ENCODE results near the gene TTLL6. TPM values are rescaled to one million over a fixed set of nuclear protein-coding genes. Genes with fewer than 3 reads are reported as not detected.

Gene TTLL6
- polyA plus RNA-seq, 2 of the 4 experiments (the other 2 are of a cell fraction): 1.6 to 7.8 TPM

DNA sequence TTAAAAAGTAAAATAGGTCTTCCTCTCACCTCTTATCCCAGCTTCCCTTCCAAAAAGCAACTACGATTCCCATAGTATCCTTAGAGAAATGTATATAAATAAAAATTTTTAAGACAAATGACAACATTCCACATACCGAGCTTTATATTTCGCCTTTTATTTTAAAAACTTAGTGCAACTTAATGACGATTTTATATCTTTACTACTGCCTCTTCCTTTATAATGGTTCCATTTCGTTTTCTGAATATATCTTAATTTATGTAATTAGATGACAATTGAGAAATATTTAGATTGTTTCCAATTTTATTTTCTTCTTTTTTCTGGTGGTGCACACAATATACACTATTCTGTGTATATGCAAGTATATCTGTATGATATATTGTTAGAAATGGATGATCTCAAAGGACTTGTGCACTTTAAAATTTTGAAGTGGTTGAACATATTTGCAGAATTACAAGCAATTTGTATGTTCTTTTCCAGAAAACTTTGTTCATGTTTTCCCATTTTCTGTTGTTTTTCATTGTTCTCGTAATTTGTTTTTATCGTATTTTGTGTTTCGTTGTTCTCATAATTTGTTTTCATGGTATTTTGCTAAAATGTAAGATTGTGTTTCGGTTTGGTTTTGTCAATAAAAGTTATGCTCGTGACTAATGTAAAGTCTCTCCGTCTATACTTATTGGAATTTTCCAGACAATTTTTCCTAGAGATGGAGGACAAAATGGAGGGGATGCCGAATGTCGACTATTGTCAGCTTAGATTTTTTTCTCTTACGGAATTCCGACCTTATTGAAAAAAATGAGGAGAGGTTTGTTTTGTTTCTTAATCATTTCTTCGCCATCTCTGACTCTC lies 68.1 kb downstream of the TTLL6 start (continued):
- TF ChIP-seq, protein P1, sequence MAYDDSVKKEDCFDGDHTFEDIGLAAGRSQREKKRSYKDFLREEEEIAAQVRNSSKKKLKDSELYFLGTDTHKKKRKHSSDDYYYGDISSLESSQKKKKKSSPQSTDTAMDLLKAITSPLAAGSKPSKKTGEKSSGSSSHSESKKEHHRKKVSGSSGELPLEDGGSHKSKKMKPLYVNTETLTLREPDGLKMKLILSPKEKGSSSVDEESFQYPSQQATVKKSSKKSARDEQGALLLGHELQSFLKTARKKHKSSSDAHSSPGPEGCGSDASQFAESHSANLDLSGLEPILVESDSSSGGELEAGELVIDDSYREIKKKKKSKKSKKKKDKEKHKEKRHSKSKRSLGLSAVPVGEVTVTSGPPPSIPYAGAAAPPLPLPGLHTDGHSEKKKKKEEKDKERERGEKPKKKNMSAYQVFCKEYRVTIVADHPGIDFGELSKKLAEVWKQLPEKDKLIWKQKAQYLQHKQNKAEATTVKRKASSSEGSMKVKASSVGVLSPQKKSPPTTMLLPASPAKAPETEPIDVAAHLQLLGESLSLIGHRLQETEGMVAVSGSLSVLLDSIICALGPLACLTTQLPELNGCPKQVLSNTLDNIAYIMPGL (CRISPR knock-in tag; IDR thresholded peaks at IDR 0.05; ENCODE audit: borderline replicate concordance): no peak
- TF ChIP-seq MAFK (IDR thresholded peaks at IDR 0.05; ENCODE audit: partially characterized antibody): no peak

DNA sequence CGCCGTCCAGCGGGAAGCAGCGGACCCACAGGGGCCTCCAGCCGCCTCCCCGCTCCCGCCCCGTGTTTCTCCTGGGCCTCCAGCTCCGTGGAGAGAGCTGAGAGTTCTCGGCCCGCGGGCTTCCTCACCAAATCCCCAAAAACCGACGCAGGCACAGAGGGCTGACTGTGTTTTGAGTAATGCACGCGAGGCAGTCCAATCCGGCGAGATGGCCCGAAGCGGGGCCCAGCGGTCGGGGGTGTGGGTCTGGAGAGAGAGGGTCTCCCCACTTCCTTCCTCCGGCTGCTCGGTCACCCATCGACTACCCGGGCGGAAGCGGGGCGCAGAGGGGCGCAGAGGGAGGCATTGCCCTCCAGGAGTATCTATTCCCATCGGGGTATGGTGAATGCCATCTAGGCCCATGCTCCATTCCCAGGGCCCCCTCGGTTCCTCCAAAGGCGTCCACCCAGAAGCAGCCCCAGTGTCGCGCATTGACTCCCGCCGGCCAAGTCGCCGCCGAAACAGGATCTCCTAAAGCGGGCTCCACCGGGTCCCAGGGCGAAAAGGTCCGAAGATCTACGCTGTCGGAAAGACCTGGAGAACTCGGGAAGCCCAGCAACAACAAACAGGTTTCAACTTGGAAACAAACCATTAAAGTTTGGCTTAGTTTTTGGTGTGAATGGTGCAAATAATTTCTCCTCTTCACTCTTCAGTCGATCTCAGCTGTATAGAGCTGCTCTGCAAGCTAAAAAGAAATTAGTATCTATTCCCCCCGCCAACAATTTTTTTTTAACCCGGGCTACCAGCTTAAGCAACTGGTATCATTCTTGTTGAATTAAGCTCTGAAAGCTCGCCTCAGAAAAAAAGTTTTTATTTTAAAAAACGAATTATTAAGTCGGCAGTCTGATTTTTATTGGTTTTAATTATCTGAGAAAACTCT lies 69.3 kb downstream of the TTLL6 start:
- no peak for FAIRE-seq
- Histone ChIP-seq H3K9me3 (no peaks in the 10 kb centered on the region), H3K4me1 (peaks cover 17% of the 10 kb centered on the region; the same call in 2 of the 3 replicates), H3K27ac (no peak overlapping the region), H3K4me2 (no peak overlapping the region), H3K4me3 (no peak overlapping the region)
- WGBS (ENCODE audit: missing lambda C conversion rate): 88% methylated on average over 53 of the region's 53 CpGs
- ChIA-PET CTCF (interaction anchor here (0.7 to 4.3 kb wide), 5 partner anchors 10 to 648 kb away, joined by 3 to 24 read pairs (median 5); partner anchors contain the start of gene PRAC2), POLR2A (no interaction called here)
- TF ChIP-seq RCOR1 (IDR thresholded peaks at IDR 0.05; ENCODE audit: low read depth, low read length) (no peak), BHLHE40 (IDR thresholded peaks at IDR 0.05; ENCODE audit: low read depth, low read length) (no peak), NPAS2 (CRISPR knock-in tag; IDR thresholded peaks at IDR 0.05; ENCODE audit: borderline replicate concordance) (no peak), NFE2L2 (conservative IDR thresholded peaks at IDR 0.05; ENCODE audit: low read length) (no peak)
- TF ChIP-seq, protein P1 (CRISPR knock-in tag; IDR thresholded peaks at IDR 0.05; ENCODE audit: borderline replicate concordance): no peak
- no peak for ATAC-seq
- no peak for DNase-seq (ENCODE audit: low read depth in 1 of 2, low spot score in 1 of 2)

DNA sequence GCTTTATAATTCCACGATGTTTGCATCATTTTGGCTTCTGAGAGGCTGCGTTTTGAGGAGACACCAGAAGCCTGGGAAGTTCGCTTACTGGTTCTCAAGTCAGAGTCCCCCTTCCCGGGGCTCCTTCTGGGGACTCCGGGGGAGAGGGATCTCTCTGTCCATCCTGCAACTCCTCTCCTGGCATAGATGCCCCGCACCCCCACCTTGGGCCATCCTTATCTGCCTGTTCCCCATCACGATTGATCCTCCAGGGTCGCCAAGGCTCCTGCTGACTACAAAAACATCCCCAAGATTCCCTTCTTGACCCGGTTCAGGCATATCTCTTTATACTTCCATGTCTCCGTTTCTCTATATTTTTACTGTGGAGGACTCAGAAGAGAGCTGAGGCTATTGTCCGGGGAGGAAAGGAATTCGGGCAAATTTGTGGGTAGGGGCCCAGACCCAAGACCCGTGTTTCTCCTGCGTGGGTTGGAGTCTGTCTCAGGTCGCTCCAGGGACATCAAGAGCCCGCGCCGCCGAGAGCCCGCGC lies 70.0 kb downstream of the TTLL6 start:
- TF ChIP-seq, protein P2, sequence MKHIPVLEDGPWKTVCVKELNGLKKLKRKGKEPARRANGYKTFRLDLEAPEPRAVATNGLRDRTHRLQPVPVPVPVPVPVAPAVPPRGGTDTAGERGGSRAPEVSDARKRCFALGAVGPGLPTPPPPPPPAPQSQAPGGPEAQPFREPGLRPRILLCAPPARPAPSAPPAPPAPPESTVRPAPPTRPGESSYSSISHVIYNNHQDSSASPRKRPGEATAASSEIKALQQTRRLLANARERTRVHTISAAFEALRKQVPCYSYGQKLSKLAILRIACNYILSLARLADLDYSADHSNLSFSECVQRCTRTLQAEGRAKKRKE (CRISPR knock-in tag; IDR thresholded peaks at IDR 0.05; ENCODE audit: low read depth): no peak
- TF ChIP-seq MAFK (IDR thresholded peaks at IDR 0.05; ENCODE audit: partially characterized antibody): no peak
- TF ChIP-seq POLR2AphosphoS2 (conservative IDR thresholded peaks at IDR 0.05; ENCODE audit: low read length): no peak
- no peak for TF ChIP-seq RARB (CRISPR knock-in tag; IDR thresholded peaks at IDR 0.05)
- no peak for TF ChIP-seq RCOR1 (IDR thresholded peaks at IDR 0.05; ENCODE audit: low read depth, low read length)
- TF ChIP-seq FOXS1 (CRISPR knock-in tag; IDR thresholded peaks at IDR 0.05): no peak
- no peak for TF ChIP-seq JUNB (IDR thresholded peaks at IDR 0.05)
- no peak for TF ChIP-seq KDM5A (IDR thresholded peaks at IDR 0.05)
- TF ChIP-seq, protein P3, sequence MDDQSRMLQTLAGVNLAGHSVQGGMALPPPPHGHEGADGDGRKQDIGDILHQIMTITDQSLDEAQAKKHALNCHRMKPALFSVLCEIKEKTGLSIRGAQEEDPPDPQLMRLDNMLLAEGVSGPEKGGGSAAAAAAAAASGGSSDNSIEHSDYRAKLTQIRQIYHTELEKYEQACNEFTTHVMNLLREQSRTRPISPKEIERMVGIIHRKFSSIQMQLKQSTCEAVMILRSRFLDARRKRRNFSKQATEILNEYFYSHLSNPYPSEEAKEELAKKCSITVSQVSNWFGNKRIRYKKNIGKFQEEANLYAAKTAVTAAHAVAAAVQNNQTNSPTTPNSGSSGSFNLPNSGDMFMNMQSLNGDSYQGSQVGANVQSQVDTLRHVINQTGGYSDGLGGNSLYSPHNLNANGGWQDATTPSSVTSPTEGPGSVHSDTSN (IDR thresholded peaks at IDR 0.05): no peak
- TF ChIP-seq CBX8 (IDR thresholded peaks at IDR 0.05): no peak
- TF ChIP-seq, protein P4, sequence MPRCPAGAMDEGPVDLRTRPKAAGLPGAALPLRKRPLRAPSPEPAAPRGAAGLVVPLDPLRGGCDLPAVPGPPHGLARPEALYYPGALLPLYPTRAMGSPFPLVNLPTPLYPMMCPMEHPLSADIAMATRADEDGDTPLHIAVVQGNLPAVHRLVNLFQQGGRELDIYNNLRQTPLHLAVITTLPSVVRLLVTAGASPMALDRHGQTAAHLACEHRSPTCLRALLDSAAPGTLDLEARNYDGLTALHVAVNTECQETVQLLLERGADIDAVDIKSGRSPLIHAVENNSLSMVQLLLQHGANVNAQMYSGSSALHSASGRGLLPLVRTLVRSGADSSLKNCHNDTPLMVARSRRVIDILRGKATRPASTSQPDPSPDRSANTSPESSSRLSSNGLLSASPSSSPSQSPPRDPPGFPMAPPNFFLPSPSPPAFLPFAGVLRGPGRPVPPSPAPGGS (IDR thresholded peaks at IDR 0.05): no peak
- TF ChIP-seq GATA3 (IDR thresholded peaks at IDR 0.05; ENCODE audit: borderline replicate concordance): no peak
- TF ChIP-seq, protein P5, sequence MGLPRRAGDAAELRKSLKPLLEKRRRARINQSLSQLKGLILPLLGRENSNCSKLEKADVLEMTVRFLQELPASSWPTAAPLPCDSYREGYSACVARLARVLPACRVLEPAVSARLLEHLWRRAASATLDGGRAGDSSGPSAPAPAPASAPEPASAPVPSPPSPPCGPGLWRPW (IDR thresholded peaks at IDR 0.05): no peak
- TF ChIP-seq, protein P6, sequence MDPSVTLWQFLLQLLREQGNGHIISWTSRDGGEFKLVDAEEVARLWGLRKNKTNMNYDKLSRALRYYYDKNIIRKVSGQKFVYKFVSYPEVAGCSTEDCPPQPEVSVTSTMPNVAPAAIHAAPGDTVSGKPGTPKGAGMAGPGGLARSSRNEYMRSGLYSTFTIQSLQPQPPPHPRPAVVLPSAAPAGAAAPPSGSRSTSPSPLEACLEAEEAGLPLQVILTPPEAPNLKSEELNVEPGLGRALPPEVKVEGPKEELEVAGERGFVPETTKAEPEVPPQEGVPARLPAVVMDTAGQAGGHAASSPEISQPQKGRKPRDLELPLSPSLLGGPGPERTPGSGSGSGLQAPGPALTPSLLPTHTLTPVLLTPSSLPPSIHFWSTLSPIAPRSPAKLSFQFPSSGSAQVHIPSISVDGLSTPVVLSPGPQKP (IDR thresholded peaks at IDR 0.05; ENCODE audit: low read depth, low read length): no peak
- POLR2A ChIA-PET: no interaction called here
- H3K9me3 ChIP-seq: no peaks in the 10 kb centered on the region
- no peak for ATAC-seq
- no peak for FAIRE-seq
- no peak overlapping the region for H3K4me2 ChIP-seq
- CTCF ChIA-PET: interaction anchor here (3.6 kb wide), 1 partner anchor 18 kb away, joined by 15 read pairs; the partner anchor contains the start of gene HOXB13
- peaks cover 10% of the 10 kb centered on the region; the same call in 2 of the 3 replicates for H3K4me1 ChIP-seq
- no peak overlapping the region for H3K27ac ChIP-seq
- no peak overlapping the region for H3K4me3 ChIP-seq
- DNase-seq (ENCODE audit: low read depth in 1 of 2, low spot score in 1 of 2): no peak
- WGBS (ENCODE audit: missing lambda C conversion rate): 75% methylated on average over 21 of the region's 21 CpGs
